Measurements from ENCODE around the gene KCTD20. TPM values are rescaled to one million over a fixed set of nuclear protein-coding genes. Genes with fewer than 3 reads are reported as not detected.

The KCTD20 gene
- total and polyA plus RNA-seq, 2 donors from 2014 or later, result 11.5 to 35.6 TPM

DNA sequence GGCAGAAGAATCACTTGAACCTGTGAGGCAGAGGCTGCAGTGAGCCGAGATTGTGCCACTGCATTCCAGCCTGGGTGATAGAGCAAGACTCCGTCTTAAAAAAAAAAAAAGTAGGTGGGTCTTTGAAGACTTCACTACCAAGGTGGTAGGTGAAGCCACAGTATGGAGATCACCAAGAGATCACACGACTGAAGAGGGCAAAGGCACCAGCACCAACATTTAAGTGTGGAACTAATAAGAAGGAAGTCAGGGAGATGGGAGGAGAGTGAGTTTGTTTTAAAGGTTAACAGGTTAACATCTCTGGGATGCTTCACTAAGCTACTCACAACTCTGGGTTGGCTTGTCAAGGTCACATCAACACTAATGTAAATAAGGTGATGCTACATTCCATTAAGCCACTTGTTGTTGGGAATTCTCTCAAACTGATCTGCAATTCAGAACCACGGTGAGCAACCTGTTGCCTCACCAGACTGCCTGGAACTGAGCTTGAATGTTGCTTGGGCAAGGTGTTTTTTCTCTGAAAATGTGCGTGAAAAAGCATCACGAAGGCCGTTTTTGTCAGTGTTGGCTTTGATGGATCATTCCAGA lies 48.7 kb downstream of the KCTD20 start:
- peak in 1 of 5 donors; percentile 13 for DNase-seq
- no peak overlapping the region for H3K27ac ChIP-seq (ENCODE audit: low read depth in 2 of 2, low read length in 2 of 2)
- intact Hi-C loops (cut with DNase I), result no loop called here
- peaks cover 12 to 26% (median 16%) of the 10 kb centered on the region in 3 donors for H3K36me3 ChIP-seq (ENCODE audit: control insufficient read depth in 2 of 3, insufficient read depth in 3 of 3, low read length in 3 of 3)
- H3K27me3 ChIP-seq (ENCODE audit: control insufficient read depth, insufficient read depth, low read length), result no peaks in the 10 kb centered on the region
- no peaks in the 10 kb centered on the region for H3K4me1 ChIP-seq (ENCODE audit: control insufficient read depth in 2 of 3, insufficient read depth in 2 of 3, low read depth in 1 of 3, low read length in 3 of 3)
- TF ChIP-seq, protein P1, sequence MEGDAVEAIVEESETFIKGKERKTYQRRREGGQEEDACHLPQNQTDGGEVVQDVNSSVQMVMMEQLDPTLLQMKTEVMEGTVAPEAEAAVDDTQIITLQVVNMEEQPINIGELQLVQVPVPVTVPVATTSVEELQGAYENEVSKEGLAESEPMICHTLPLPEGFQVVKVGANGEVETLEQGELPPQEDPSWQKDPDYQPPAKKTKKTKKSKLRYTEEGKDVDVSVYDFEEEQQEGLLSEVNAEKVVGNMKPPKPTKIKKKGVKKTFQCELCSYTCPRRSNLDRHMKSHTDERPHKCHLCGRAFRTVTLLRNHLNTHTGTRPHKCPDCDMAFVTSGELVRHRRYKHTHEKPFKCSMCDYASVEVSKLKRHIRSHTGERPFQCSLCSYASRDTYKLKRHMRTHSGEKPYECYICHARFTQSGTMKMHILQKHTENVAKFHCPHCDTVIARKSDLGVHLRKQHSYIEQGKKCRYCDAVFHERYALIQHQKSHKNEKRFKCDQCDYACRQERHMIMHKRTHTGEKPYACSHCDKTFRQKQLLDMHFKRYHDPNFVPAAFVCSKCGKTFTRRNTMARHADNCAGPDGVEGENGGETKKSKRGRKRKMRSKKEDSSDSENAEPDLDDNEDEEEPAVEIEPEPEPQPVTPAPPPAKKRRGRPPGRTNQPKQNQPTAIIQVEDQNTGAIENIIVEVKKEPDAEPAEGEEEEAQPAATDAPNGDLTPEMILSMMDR (IDR thresholded peaks at IDR 0.05; ENCODE audit: borderline replicate concordance, extremely low read depth, insufficient read depth), result no peak
- no peaks in the 10 kb centered on the region for H3K9me3 ChIP-seq (ENCODE audit: control insufficient read depth in 2 of 3, insufficient read depth in 1 of 3, low read length in 3 of 3)
- H3K4me3 ChIP-seq (ENCODE audit: low read length in 3 of 3), result no peak overlapping the region
- H3K9ac ChIP-seq (ENCODE audit: low read length in 3 of 3), result no peak overlapping the region
- FAIRE-seq, result no peak

DNA sequence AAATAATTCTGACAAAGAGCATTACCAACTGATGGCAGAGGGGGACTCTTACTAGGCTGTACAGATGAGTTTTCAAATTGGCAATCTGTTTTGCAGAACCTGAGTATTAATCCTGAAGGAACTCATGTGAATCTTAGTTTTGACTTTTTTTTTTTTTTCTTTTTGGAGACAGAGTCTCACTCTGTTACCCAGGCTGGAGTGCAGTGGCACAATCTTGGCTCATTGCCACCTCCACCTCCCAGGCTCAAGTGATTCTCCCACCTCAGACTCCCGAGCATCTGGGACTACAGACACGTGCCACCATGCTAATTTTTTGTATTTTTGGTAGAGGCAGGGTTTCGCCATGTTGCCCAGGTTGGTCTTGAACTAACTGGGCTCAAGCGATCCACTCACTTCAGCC lies 49.3 kb downstream of the KCTD20 start:
- FAIRE-seq (no peak), DNase-seq (no peak)
- TF ChIP-seq, protein P1 (IDR thresholded peaks at IDR 0.05; ENCODE audit: borderline replicate concordance, extremely low read depth, insufficient read depth), result no peak
- intact Hi-C loops (cut with DNase I), result no loop called here
- H3K27me3 ChIP-seq (ENCODE audit: control insufficient read depth, insufficient read depth, low read length), result no peaks in the 10 kb centered on the region
- no peak overlapping the region for H3K9ac ChIP-seq (ENCODE audit: low read length in 3 of 3)
- no peaks in the 10 kb centered on the region for H3K4me1 ChIP-seq (ENCODE audit: control insufficient read depth in 2 of 3, insufficient read depth in 2 of 3, low read depth in 1 of 3, low read length in 3 of 3)
- H3K27ac ChIP-seq (ENCODE audit: low read depth in 2 of 2, low read length in 2 of 2), result no peak overlapping the region
- H3K9me3 ChIP-seq (ENCODE audit: control insufficient read depth in 2 of 3, insufficient read depth in 1 of 3, low read length in 3 of 3), result no peaks in the 10 kb centered on the region
- no peak overlapping the region for H3K4me3 ChIP-seq (ENCODE audit: low read length in 3 of 3)
- peaks cover 9 to 26% (median 14%) of the 10 kb centered on the region in 3 donors for H3K36me3 ChIP-seq (ENCODE audit: control insufficient read depth in 2 of 3, insufficient read depth in 3 of 3, low read length in 3 of 3)

- Histone ChIP-seq H3K36me3 (ENCODE audit: control insufficient read depth in 2 of 3, insufficient read depth in 3 of 3, low read length in 3 of 3) (peaks cover 5 to 26% (median 13%) of the 10 kb centered on the region in 3 donors), H3K4me1 (ENCODE audit: control insufficient read depth in 2 of 3, insufficient read depth in 2 of 3, low read depth in 1 of 3, low read length in 3 of 3) (no peaks in the 10 kb centered on the region), H3K27ac (ENCODE audit: low read depth in 2 of 2, low read length in 2 of 2) (no peak overlapping the region), H3K9me3 (ENCODE audit: control insufficient read depth in 2 of 3, insufficient read depth in 1 of 3, low read length in 3 of 3) (no peaks in the 10 kb centered on the region), H3K27me3 (ENCODE audit: control insufficient read depth, insufficient read depth, low read length) (no peaks in the 10 kb centered on the region), H3K4me3 (ENCODE audit: low read length in 3 of 3) (no peak overlapping the region), H3K9ac (ENCODE audit: low read length in 3 of 3) (no peak overlapping the region)
- no peak for FAIRE-seq
- intact Hi-C loops (cut with DNase I), result no loop called here
- TF ChIP-seq, protein P1 (IDR thresholded peaks at IDR 0.05; ENCODE audit: borderline replicate concordance, extremely low read depth, insufficient read depth), result no peak
- DNase-seq, result no peak
These were observed 49.8 kb downstream of the KCTD20 start for GRCh38 chr6:36492621-36493020.

- Histone ChIP-seq H3K9ac (ENCODE audit: low read length in 3 of 3) (no peak overlapping the region), H3K27me3 (ENCODE audit: control insufficient read depth, insufficient read depth, low read length) (no peaks in the 10 kb centered on the region), H3K4me3 (ENCODE audit: low read length in 3 of 3) (no peak overlapping the region), H3K36me3 (ENCODE audit: control insufficient read depth in 2 of 3, insufficient read depth in 3 of 3, low read length in 3 of 3) (peaks cover 3 to 22% (median 10%) of the 10 kb centered on the region in 3 donors), H3K9me3 (ENCODE audit: control insufficient read depth in 2 of 3, insufficient read depth in 1 of 3, low read length in 3 of 3) (no peaks in the 10 kb centered on the region), H3K4me1 (ENCODE audit: control insufficient read depth in 2 of 3, insufficient read depth in 2 of 3, low read depth in 1 of 3, low read length in 3 of 3) (no peaks in the 10 kb centered on the region), H3K27ac (ENCODE audit: low read depth in 2 of 2, low read length in 2 of 2) (no peak overlapping the region)
- TF ChIP-seq, protein P1 (IDR thresholded peaks at IDR 0.05; ENCODE audit: borderline replicate concordance, extremely low read depth, insufficient read depth), result no peak
- no peak for DNase-seq
- no peak for FAIRE-seq
- intact Hi-C loops (cut with DNase I), result no loop called here
These were observed 50.5 kb downstream of the KCTD20 start for GRCh38 chr6:36493319-36493718.

Measured in kidney (tissue), 14 donors.